ENCODE data around the gene WDR62. TPM values are rescaled to one million over a fixed set of nuclear protein-coding genes. Genes with fewer than 3 reads are reported as not detected.

Gene WDR62
- total and polyA plus RNA-seq, 2 of the 8 experiments (the other 6 are each of a cell fraction or from before 2014, with no cell fraction given): 28.2 to 39.5 TPM

GRCh38 chr19:36110487-36111199 lies 55.9 kb downstream of the WDR62 start, which contains the start of gene OVOL3:
Gene OVOL3 (plus strand): TSS chr19:36111143. CDS start chr19:36111203, 60 bp downstream.
- Histone ChIP-seq H3K79me1 (ENCODE audit: low read depth, low read length) (peaks cover 4% of the 10 kb centered on the region; the same call in 1 of the 2 replicates), H3K14ac (ENCODE audit: insufficient read length) (no peak within 1 kb of the TSS), H3K27ac (ENCODE audit: low read depth, low read length) (no peak within 1 kb of the TSS), H3K23me2 (ENCODE audit: low read depth, low read length) (peaks cover 10% of the 10 kb centered on the region), H3K79me2 (ENCODE audit: control insufficient read depth in 1 of 2, insufficient read depth in 2 of 2, low read length in 2 of 2) (no peaks in the 10 kb centered on the region; a peak in 1 of 4 replicates), H4K91ac (replicated peaks; ENCODE audit: insufficient read length, low read length) (no peak within 1 kb of the TSS), H3K4me3 (ENCODE audit: extremely low read depth in 1 of 4, insufficient read depth in 2 of 4, low read depth in 3 of 4, low read length in 4 of 4) (no peak within 1 kb of the TSS; a peak in 1 of 8 replicates), H4K8ac (ENCODE audit: extremely low read depth, insufficient read depth, low read length) (no peak within 1 kb of the TSS), H3K36me3 (ENCODE audit: control insufficient read depth in 2 of 4, insufficient read depth in 4 of 4, low read length in 3 of 4) (peaks cover 2 to 12% (median 6%) of the 10 kb centered on the region in 4 experiments; a peak in 5 of 8 replicates), H4K20me1 (replicated peaks in 1 of 2; ENCODE audit: control insufficient read depth in 1 of 2, insufficient read depth in 2 of 2, low read length in 2 of 2) (peaks cover 0 to 4% of the 10 kb centered on the region in 2 experiments), H2BK15ac (ENCODE audit: low read length) (no peak within 1 kb of the TSS), H3K56ac (replicated peaks; ENCODE audit: insufficient read length, low read depth, low read length) (no peak within 1 kb of the TSS), H2BK5ac (ENCODE audit: low read depth, low read length) (peak within 1 kb of the TSS; percentile 39; the same call in 1 of the 2 replicates), H3K27me3 (replicated peaks in 1 of 4; ENCODE audit: control insufficient read depth in 3 of 4, extremely low read depth in 1 of 4, insufficient read depth in 3 of 4, low read length in 3 of 4) (no peaks in the 10 kb centered on the region), H3K4me2 (ENCODE audit: insufficient read depth in 1 of 2, low read depth in 2 of 2, low read length in 2 of 2) (peak within 1 kb of the TSS; percentile 28 to 36; a peak in 2 of 4 replicates), H3K18ac (ENCODE audit: extremely low read depth, low read length) (no peak within 1 kb of the TSS), H3K4me1 (replicated peaks in 1 of 4; ENCODE audit: control insufficient read depth in 3 of 4, insufficient read depth in 4 of 4, low read length in 3 of 4) (peaks cover 8 to 21% (median 17%) of the 10 kb centered on the region in 4 experiments), H2BK20ac (ENCODE audit: low read length) (no peak within 1 kb of the TSS), H2BK120ac (replicated peaks; ENCODE audit: low read depth, low read length) (no peak within 1 kb of the TSS), H3K23ac (ENCODE audit: insufficient read length) (no peak within 1 kb of the TSS), H3K9ac (replicated peaks in 1 of 4; ENCODE audit: extremely low read depth in 1 of 4, low read depth in 3 of 4, low read length in 3 of 4) (no peak within 1 kb of the TSS; a peak in 1 of 7 replicates), H2AFZ (ENCODE audit: low read length) (no peak within 1 kb of the TSS), H3K4ac (replicated peaks; ENCODE audit: insufficient read length, low read depth, low read length) (no peak within 1 kb of the TSS), H2BK12ac (ENCODE audit: low read depth, low read length) (no peak within 1 kb of the TSS), H3K9me3 (ENCODE audit: insufficient read depth in 2 of 2, low read depth in 1 of 2, low read length in 1 of 2) (no peaks in the 10 kb centered on the region), H4K5ac (ENCODE audit: insufficient read length, low read depth, low read length) (no peak within 1 kb of the TSS), H2AK5ac (ENCODE audit: low read depth, low read length) (no peak within 1 kb of the TSS)
- ChIA-PET POLR2A (ENCODE audit: partially characterized antibody) (interaction anchor here (0.6 to 1.7 kb wide), 10 partner anchors 7 to 463 kb away, joined by 3 to 7 read pairs (median 4); partner anchors contain the start of genes THAP8, WDR62, ZNF146 and ZNF529), CTCF (ENCODE audit: partially characterized antibody) (interaction anchor here (0.8 kb wide), 2 partner anchors 17 to 21 kb away, joined by 3 read pairs; no protein-coding TSS in a partner anchor)
- peak; percentile 69; the same call in 1 of the 2 replicates for TF ChIP-seq KDM1A (IDR thresholded peaks at IDR 0.05; ENCODE audit: borderline replicate concordance, low read length)
- no peak for TF ChIP-seq CEBPB (IDR thresholded peaks at IDR 0.05; ENCODE audit: low read depth, low read length)
- peak in 1 of 2 experiments; percentile 57; a peak in 1 of 3 replicates for TF ChIP-seq EP300 (IDR thresholded peaks at IDR 0.05; ENCODE audit: borderline replicate concordance in 1 of 2, low read depth in 2 of 2, low read length in 2 of 2)
- peak; percentile 7 for TF ChIP-seq KDM4A (IDR thresholded peaks at IDR 0.05; ENCODE audit: low read depth, low read length, severe bottlenecking)
- no peak for TF ChIP-seq TCF12 (IDR thresholded peaks at IDR 0.05; ENCODE audit: low read depth, low read length)
- TF ChIP-seq SIN3A (conservative IDR thresholded peaks at IDR 0.05 in 1 of 2, IDR thresholded peaks at IDR 0.05 in 1 of 2; ENCODE audit: low read depth in 1 of 2, low read length in 2 of 2): 0 out of 4 replicates have a peak, but pooled peaks of 1 of the 2 experiments have one; percentile 57
- peak; percentile 36; the same call in 1 of the 2 replicates for TF ChIP-seq CHD1 (IDR thresholded peaks at IDR 0.05; ENCODE audit: low read depth, low read length)
- WGBS, 2 experiments (ENCODE audit: extremely low coverage in 1 of 2, insufficient coverage in 1 of 2, insufficient read length in 1 of 2, insufficient replicate concordance in 2 of 2, low coverage in 1 of 2, low lambda C conversion rate in 2 of 2, missing lambda C conversion rate in 1 of 2): 9% methylated on average over 1 of the region's 1 CpG; no CpG with 5 or more reads in 1 of the 2 experiments
- no peak for FAIRE-seq
- peak in 1 of 2 experiments; percentile 70 for DNase-seq (ENCODE audit: low read depth in 1 of 2, low spot score in 2 of 2)
